ENCODE data around the gene DNAJC10.
"Not testable (repeated sequence)": the region's sequence is repeated elsewhere in the genome, so short reads cannot be mapped to it uniquely, and the experiment has no call there.

The DNAJC10 gene

DNA sequence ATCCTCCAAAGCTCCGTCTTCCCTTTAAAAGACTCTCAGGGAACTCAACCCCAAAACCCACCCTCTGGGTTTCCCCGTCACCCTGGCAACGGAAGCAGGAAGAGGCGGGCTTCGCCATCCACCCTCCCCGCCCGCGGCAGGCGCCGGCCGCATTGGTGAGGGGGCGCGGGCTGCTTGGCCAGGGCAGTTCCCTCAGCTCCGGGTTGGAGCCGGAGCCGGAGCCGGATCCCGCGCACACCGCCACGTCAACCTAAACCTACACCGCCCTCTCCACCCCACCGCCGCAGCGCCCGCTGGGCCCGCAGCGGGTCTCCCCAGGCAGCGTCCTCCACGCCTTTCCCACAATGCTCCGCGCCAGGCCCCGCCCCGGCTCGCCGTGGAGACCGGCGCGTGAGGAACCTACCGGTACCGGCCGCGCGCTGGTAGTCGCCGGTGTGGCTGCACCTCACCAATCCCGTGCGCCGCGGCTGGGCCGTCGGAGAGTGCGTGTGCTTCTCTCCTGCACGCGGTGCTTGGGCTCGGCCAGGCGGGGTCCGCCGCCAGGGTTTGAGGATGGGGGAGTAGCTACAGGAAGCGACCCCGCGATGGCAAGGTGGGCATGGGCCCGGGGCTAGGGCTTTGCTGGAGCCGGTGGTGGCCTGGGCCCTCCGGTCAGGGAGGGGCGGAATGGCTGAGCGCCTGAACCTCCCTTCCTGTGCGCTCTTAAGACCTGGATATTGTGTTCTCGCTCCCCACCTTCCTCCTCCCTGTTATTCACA is at the start of gene DNAJC10:
TSS of gene DNAJC10 (plus strand) at position 366 of the 758 bp plus-strand sequence. CDS start 1,830 bp downstream, outside the sequence.
- DNase-seq, result peak; percentile 83 to 92 (median 86)

DNA sequence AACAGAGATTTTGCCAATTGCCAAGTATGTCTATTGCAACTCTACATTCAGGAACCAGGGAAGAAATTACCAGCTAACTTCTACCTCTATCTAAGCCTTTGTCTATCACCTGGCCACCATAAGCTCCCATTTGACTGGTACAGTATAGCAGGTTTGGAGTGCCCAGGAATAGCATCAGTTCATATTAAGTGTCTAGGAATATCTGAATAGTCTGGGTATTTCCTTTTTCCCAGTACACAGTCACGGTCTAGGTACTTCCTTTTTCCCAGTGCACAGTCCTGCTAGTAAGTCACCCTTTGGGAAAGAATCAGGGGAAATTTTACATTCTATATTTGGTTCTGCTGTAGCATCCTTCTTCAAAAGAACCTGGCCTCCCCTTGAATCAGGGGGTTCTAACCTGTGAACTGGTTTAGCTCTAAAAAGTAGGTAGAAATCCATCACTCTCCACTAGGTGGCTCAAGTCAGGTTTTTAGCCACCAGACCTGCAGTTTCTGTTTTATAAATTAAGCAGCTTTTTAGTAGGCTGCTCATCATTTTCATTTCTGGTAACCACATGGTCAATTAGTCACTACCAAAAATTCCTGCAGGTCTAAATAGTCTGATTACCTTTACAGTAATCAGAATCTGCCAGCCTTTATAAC is 49.3 kb upstream of the DNAJC10 start:
- peak in 2 of 6 experiments; percentile 24 to 26 for DNase-seq

DNA sequence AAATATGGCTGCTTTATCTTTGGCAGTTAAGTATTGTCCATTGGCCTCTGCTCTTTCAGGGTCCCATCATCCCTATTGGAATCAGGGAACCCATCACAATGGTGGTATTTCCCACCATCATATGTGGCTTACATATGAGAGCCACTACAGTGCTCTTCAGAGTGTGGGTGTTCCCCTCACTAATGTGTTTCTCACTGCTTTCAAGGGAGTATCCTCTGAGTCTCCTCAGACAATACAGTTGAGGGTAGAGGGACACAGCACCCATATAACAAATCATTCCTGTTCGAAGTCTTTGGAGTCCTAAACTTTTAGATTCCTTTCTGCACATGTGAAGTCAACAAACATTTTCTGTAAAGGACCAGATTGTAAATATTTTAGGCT is 48.8 kb upstream of the DNAJC10 start:
- DNase-seq, result no peak

GRCh38 chr2:182668671-182669070 is 47.4 kb upstream of the DNAJC10 start:
- no peak for DNase-seq

DNA sequence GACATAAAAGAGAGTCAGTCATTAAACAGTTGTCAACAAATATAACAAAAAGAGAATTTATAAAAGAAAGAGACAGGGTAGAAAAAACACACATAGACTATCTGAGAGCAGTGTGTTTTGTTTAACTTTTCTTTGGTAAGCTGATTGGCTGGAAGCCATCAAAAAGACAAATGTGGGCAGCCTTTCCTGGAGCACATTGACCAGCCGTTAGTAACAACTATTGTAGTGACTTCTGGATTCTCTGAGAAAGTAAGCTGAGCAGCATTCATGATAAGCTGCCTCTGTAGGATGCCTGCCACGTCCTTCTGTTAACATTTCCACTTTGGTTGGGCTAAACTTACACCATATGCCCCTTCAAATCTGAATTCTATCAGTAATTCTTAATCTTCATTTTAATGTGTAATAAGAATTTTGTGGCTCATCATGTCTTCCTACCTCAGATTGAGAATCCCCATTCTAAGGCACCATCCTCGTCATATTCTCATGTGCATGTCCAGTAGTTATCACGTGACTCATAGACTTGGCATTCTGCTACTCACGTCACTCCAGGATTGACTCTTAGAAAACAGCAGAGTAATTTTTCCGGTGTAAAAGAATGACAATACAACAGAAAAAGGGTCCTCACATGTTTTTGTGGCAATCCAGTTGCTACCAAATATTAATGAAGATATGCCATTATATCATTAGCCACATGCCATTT is 43.4 kb upstream of the DNAJC10 start:
- DNase-seq, result no peak

- DNase-seq, result no peak
Observed at GRCh38 chr2:182680837-182681236, 35.2 kb upstream of the DNAJC10 start.

GRCh38 chr2:182682210-182682609 is 33.8 kb upstream of the DNAJC10 start:
- DNase-seq, result no peak

GRCh38 chr2:182685559-182685958 is 30.5 kb upstream of the DNAJC10 start:
- DNase-seq, result no peak

DNA sequence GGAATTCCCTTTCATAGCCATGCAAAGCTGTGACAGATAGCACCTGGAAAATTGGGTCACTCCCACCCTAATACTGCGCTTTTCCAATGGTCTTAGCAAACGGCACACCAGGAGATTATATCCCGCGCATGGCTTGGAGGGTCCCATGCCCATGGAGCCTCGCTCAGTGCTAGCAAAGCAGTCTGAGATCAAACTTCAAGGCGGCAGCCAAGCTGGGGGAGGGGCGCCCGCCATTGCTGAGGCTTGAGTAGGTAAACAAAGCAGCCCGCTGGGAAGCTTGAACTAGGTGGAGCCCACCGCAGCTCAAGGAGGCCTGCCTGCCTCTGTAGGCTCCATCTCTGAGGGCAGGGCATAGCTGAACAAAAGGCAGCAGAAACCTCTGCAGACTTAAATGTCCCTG is 29.3 kb upstream of the DNAJC10 start:
- DNase-seq, result not testable (repeated sequence)

DNA sequence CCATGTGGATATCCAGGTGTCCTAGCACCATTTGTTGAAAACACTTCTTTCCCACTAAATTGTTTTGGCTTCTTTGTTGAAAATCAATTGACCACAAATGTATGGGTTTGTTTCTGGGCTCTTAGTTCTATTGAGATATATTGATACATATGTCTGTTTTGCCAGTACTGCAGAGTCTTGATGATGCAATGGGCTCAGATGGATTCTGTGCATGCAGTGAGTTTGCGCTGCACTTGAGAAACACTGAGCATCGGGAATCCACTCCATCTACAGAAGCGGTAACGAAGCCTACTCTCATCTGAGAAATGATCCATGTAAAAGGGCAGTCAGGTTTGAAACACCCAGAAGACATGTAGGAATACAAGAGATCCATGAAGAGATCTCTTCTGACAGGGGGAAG is 21.9 kb upstream of the DNAJC10 start:
- DNase-seq, result no peak

DNA sequence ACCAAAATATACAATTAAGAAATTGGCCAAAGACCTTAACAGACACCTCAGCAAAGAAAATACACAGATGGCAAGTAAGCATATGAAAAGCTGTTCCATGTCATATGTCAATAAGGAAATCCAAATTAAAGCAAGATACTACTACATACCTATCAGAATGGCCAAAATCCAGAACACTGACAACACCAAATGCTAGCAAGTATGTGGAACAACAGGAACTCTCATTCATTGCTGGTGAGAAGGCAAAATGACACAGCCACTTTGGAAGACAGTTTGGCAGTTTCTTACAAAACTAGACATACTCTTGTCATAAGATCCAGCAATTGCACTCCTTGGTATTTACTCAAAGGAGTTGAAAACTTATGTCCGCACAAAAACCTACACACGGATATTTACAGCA is 20.3 kb upstream of the DNAJC10 start:
- no peak for DNase-seq

DNA sequence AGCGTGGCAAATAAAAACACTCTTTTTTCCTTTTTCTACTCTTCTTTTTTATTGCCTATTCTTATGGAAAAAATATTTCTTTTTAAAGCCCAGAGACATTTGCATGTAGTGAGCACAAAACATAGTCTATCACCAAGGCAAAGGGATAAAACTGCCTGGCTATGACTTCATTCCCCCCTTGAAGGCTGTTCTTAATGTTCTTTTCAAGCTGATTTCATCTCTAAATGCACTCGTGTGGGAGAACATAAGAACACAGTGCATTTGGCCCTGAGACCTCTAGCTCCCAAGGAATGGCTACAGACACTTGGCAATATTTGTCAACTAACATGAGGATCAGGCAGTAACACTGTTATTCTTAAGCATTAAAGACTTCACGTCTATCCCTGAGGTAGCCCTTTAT is 17.4 kb upstream of the DNAJC10 start:
- no peak for DNase-seq

GRCh38 chr2:182705761-182706160 is 10.3 kb upstream of the DNAJC10 start:
- DNase-seq, result no peak

DNA sequence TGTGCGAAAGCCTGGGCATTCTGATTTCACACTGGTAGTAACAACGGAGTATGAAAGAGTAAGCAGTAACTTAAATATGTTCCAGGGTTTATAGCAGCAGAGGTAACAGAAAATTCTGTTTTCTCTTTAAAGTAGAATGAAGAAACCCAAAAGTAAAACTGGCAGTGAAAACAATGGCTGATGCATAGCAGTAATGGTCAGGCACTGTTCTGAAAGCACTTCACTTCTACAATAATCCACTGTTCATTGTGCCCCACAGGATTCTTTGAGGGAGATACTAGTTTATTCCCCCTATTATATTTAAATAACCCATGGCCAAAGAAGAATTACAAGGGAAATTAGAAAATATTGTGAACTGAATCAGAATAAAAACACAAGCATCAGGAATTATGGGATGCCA is 9.3 kb upstream of the DNAJC10 start:
- DNase-seq, result no peak

DNA sequence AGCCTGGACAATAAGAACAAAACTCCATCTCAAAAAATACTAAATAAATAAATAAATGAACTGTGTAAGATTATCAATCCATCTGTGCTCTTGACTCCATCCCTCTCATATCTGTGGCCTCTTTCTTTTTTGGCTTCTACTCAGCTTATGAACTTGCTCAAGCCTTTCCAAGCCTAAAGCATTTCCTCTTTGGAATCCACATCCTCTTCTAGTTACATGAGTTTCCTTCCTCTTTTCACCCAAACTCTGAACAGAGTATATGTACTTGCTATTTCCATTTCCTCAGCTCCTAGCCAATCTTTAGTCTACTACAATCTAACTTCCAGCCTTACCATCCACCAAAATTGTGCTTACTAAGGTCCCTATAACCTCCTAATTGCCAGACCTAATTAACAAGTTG is 2.5 kb upstream of the DNAJC10 start:
- DNase-seq, result no peak

GRCh38 chr2:182715121-182715891 is 751 bp upstream of the DNAJC10 start:
- DNase-seq, result peak in 1 of 6 experiments; percentile 43

DNA sequence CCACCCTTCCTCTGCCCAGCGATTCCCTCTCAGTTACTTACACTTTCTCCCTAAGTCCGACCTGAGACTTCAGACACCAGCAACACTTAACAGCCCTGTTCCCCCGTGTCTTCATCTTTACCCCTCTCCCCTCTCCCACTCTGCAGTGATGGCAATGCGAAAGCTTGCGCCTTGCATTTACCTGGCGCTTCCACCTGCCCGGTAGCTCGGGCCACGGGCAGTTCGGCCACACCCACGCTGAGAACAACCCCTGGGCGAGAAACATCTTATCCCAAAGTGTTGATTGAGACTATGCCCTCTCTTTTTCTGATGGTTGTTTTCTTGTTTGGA is 558 bp downstream of the DNAJC10 start:
- peak in 1 of 6 experiments; percentile 11 for DNase-seq

GRCh38 chr2:182717416-182717815 is 1.4 kb downstream of the DNAJC10 start:
- DNase-seq, result peak in 1 of 6 experiments; percentile 3

- no peak for DNase-seq
Observed at GRCh38 chr2:182717816-182718215, 1.8 kb downstream of the DNAJC10 start.

- no peak for DNase-seq
Observed at GRCh38 chr2:182718459-182718858, 2.4 kb downstream of the DNAJC10 start.

GRCh38 chr2:182719116-182719515 is 3.1 kb downstream of the DNAJC10 start:
- not testable (repeated sequence) for DNase-seq

GRCh38 chr2:182724656-182725055 is 8.6 kb downstream of the DNAJC10 start:
- no peak for DNase-seq

DNA sequence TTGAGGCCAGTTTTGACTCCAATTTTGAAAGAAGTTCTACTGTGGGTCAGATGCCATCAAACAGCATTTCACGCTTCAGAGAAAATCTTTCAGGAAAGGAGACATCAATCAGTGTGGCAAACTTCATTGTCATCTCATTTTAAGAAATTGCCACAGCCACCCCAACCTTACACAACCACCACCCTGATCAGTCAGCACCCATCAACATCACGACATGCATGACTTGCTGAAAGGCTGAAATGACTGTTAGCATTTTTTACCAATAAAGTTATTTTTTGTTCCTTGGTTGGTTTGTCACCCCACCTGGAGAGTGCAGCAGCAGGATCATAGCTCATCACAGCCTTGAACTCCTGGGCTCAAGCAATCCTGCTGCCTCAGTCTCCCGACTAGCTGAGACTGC is 10.4 kb downstream of the DNAJC10 start:
- DNase-seq, result no peak

Measured in stimulated activated naive CD4-positive, alpha-beta T cell (primary cell).